GM18499 (cell line): ENCODE measurements around the gene RERE.

Source experiments
- ATAC-seq: cut with Tn5 transposase; IDR thresholded peaks from one replicate; pipeline ENCODE4 v1.9.1; 2021; ENCODE audit warnings: moderate number of reproducible peaks; ENCODE audit not compliant: insufficient read depth, unreplicated experiment

RERE gene

GRCh38 chr1:8334106-8334851, 483.2 kb downstream of the RERE start:
- ATAC-seq, result no peak

GRCh38 chr1:8333246-8333987, 484.0 kb downstream of the RERE start:
- ATAC-seq, result no peak

GRCh38 chr1:8332806-8333205, 484.6 kb downstream of the RERE start:
- ATAC-seq, result no peak

GRCh38 chr1:8330271-8331125, 486.9 kb downstream of the RERE start:
- ATAC-seq, result no peak

GRCh38 chr1:8329858-8330257, 487.6 kb downstream of the RERE start:
- no peak for ATAC-seq

- ATAC-seq, result no peak
These were observed 488.0 kb downstream of the RERE start for GRCh38 chr1:8329439-8329838.

GRCh38 chr1:8328271-8328670, 489.2 kb downstream of the RERE start:
- no peak for ATAC-seq

GRCh38 chr1:8326265-8326664, 491.2 kb downstream of the RERE start:
- no peak for ATAC-seq

GRCh38 chr1:8325771-8326170, 491.7 kb downstream of the RERE start:
- ATAC-seq, result no peak

GRCh38 chr1:8324176-8324810, 493.1 kb downstream of the RERE start:
- no peak for ATAC-seq

- no peak for ATAC-seq
These were observed 493.7 kb downstream of the RERE start for GRCh38 chr1:8323706-8324105.

GRCh38 chr1:8321612-8322011, 495.8 kb downstream of the RERE start:
- no peak for ATAC-seq

GRCh38 chr1:8318436-8318835, 499.0 kb downstream of the RERE start:
- ATAC-seq, result no peak

GRCh38 chr1:8317647-8318381, 499.6 kb downstream of the RERE start, which contains the start of gene SLC45A1:
SLC45A1 (plus strand) TSS chr1:8318114; CDS start chr1:8324330, 6,216 bp downstream.
- ATAC-seq, result no peak

GRCh38 chr1:8315573-8316475, 501.6 kb downstream of the RERE start:
- ATAC-seq, result no peak

GRCh38 chr1:8314346-8315280, 502.8 kb downstream of the RERE start:
- no peak for ATAC-seq

GRCh38 chr1:8313231-8313630, 504.2 kb downstream of the RERE start:
- no peak for ATAC-seq
